Lower leg skin (tissue), 3 donors: ENCODE results near the gene B3GNT2.

Experiments used
- POLR2A ChIP-seq, 2 donors: fragments of 450-650 bp; IDR thresholded peaks; one replicate each; pipeline ENCODE4 v1.6.1; 2016 to 2017; ENCODE audit warnings: antibody characterized with exemption in 2 of 2, mild to moderate bottlenecking in 1 of 2, moderate library complexity in 1 of 2
- TF ChIP-seq, protein P1 (sequence below), 3 donors: fragments of 450-650 bp; IDR thresholded peaks; one replicate each; pipeline ENCODE4 v1.5.1; 2016; ENCODE audit warnings: antibody characterized with exemption in 3 of 3, mild to moderate bottlenecking in 3 of 3, moderate library complexity in 2 of 3

DNA sequence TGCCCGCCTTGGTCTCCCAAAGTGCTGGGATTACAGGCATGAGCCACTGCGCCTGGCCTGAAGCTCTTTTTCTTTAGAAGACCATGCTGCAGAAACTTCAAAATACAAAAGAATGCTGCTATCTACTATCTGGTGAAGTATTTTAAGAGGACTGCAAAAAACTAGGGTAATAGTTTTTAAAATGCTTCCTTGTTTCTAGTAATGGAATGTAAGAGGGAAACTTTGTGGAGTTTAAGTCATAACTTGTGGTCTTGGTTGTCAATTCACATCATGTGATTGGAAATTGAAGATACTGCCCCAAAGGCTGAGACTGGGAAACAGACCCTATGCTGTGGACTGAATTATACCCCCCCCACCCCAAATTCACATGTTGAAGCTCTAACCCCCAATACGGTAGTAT lies 68.3 kb downstream of the B3GNT2 start:
- TF ChIP-seq POLR2A (IDR thresholded peaks at IDR 0.05) = no peak
- TF ChIP-seq, protein P1, sequence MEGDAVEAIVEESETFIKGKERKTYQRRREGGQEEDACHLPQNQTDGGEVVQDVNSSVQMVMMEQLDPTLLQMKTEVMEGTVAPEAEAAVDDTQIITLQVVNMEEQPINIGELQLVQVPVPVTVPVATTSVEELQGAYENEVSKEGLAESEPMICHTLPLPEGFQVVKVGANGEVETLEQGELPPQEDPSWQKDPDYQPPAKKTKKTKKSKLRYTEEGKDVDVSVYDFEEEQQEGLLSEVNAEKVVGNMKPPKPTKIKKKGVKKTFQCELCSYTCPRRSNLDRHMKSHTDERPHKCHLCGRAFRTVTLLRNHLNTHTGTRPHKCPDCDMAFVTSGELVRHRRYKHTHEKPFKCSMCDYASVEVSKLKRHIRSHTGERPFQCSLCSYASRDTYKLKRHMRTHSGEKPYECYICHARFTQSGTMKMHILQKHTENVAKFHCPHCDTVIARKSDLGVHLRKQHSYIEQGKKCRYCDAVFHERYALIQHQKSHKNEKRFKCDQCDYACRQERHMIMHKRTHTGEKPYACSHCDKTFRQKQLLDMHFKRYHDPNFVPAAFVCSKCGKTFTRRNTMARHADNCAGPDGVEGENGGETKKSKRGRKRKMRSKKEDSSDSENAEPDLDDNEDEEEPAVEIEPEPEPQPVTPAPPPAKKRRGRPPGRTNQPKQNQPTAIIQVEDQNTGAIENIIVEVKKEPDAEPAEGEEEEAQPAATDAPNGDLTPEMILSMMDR (IDR thresholded peaks at IDR 0.05) = no peak
